Ecto neural progenitor cell (in vitro differentiated cells): ENCODE data around the gene SYCE3.

Experiments used
- DNase-seq: peaks from one replicate; pipeline ENCODE4 v3.0.0-alpha.2; 2018; ENCODE audit warnings: low spot score

SYCE3 gene

GRCh38 chr22:50600538-50600937 lies 37.8 kb upstream of the SYCE3 start, which contains the start of gene MAPK8IP2:
MAPK8IP2 (plus strand) TSS chr22:50600793; CDS start chr22:50600819, 26 bp downstream.
- peak; percentile 58 for DNase-seq

- DNase-seq, result peak; percentile 87
These were observed 37.2 kb upstream of the SYCE3 start for GRCh38 chr22:50599816-50600455.

- no peak for DNase-seq
These were observed 34.4 kb upstream of the SYCE3 start for GRCh38 chr22:50597097-50597496.

GRCh38 chr22:50595189-50595588 lies 32.5 kb upstream of the SYCE3 start:
- no peak for DNase-seq

- DNase-seq, result no peak
These were observed 24.7 kb upstream of the SYCE3 start for GRCh38 chr22:50587407-50587806.

GRCh38 chr22:50586416-50586815 lies 23.7 kb upstream of the SYCE3 start:
- no peak for DNase-seq

GRCh38 chr22:50585781-50586180 lies 23.1 kb upstream of the SYCE3 start:
- DNase-seq, result no peak

GRCh38 chr22:50585238-50585637 lies 22.5 kb upstream of the SYCE3 start:
- no peak for DNase-seq

- peak; percentile 36 for DNase-seq
These were observed 21.7 kb upstream of the SYCE3 start for GRCh38 chr22:50584106-50585096.

GRCh38 chr22:50583294-50583861 lies 20.7 kb upstream of the SYCE3 start:
- DNase-seq, result no peak

GRCh38 chr22:50582493-50583293 lies 20.0 kb upstream of the SYCE3 start, which contains the start of gene CHKB:
CHKB (minus strand) TSS chr22:50582849; CDS start chr22:50582781, 68 bp downstream.
- peak; percentile 99 for DNase-seq

- DNase-seq, result no peak
These were observed 19.3 kb upstream of the SYCE3 start for GRCh38 chr22:50581950-50582492.

GRCh38 chr22:50581031-50581949 lies 18.6 kb upstream of the SYCE3 start:
- DNase-seq, result no peak

GRCh38 chr22:50579752-50580151 lies 17.0 kb upstream of the SYCE3 start:
- no peak for DNase-seq

- no peak for DNase-seq
These were observed 16.1 kb upstream of the SYCE3 start for GRCh38 chr22:50578776-50579310.

- no peak for DNase-seq
These were observed 15.5 kb upstream of the SYCE3 start, which contains the start of gene CPT1B for GRCh38 chr22:50577987-50578775. CPT1B (minus strand) TSS chr22:50578427; CDS start chr22:50577915, 512 bp downstream.

- no peak for DNase-seq
These were observed 14.9 kb upstream of the SYCE3 start for GRCh38 chr22:50577697-50577986.

- DNase-seq, result no peak
These were observed 14.3 kb upstream of the SYCE3 start for GRCh38 chr22:50576806-50577696.
